Suprapubic skin (tissue), 4 donors: ENCODE measurements around the gene CCDC196. TPM values are rescaled to one million over a fixed set of nuclear protein-coding genes. Genes with fewer than 3 reads are reported as not detected.
"Not testable (repeated sequence)": the region's sequence is repeated elsewhere in the genome, so short reads cannot be mapped to it uniquely, and the experiment has no call there.

Source experiments
- DNase-seq, 2 donors: peaks; one replicate each; pipeline ENCODE4 v3.0.0-alpha.2; 2019; ENCODE audit warnings: low spot score in 2 of 2
- H3K27ac ChIP-seq: fragments of 200-600 bp; sonication (generic); one replicate; pipeline ENCODE4 v1.5.1; 2019
- H3K27me3 ChIP-seq: fragments of 200-600 bp; sonication (generic); one replicate; pipeline ENCODE4 v1.5.1; 2019
- H3K36me3 ChIP-seq: fragments of 200-600 bp; sonication (generic); one replicate; pipeline ENCODE4 v1.5.1; 2019
- H3K4me1 ChIP-seq: fragments of 200-600 bp; sonication (generic); one replicate; pipeline ENCODE4 v1.5.1; 2019
- H3K4me3 ChIP-seq: fragments of 200-600 bp; sonication (generic); one replicate; pipeline ENCODE4 v1.5.1; 2019; ENCODE audit warnings: mild to moderate bottlenecking
- H3K9me3 ChIP-seq: fragments of 200-600 bp; sonication (generic); one replicate; pipeline ENCODE4 v1.5.1; 2019
- EP300 ChIP-seq: sonication (generic); formaldehyde crosslinking; IDR thresholded peaks from one replicate; pipeline ENCODE4 v1.6.1; 2017; ENCODE audit warnings: antibody characterized with exemption
- POLR2A ChIP-seq, 2 donors: fragments of 450-650 bp; IDR thresholded peaks; one replicate each; pipeline ENCODE4 v1.6.1; 2017; ENCODE audit warnings: antibody characterized with exemption in 2 of 2, mild to moderate bottlenecking in 2 of 2, moderate library complexity in 2 of 2
- POLR2AphosphoS5 ChIP-seq, 3 donors: sonication (generic); formaldehyde crosslinking; IDR thresholded peaks; one replicate each; pipeline ENCODE4 v1.6.1; 2017; ENCODE audit warnings: antibody characterized with exemption in 3 of 3
- WGBS: methylation state at CpG from one replicate; pipeline ENCODE4 v1.1.5; 2018; 5-methylcytosine and 5-hydroxymethylcytosine counted together
- total RNA-seq, 4 donors: library from RNA; depleted of rRNA; stranded (reverse); fragments of >200 nt; gene quantifications; one replicate each; pipeline ENCODE4 v1.1.0, GENCODE V29; 2016
- TF ChIP-seq, protein P1 (sequence below), 2 donors: fragments of 200-600 bp in 1 of 2; fragments of 450-650 bp in 1 of 2; sonication (generic) in 1 of 2; IDR thresholded peaks; one replicate each; pipeline ENCODE4 v1.5.1; 2016 to 2019; ENCODE audit warnings: antibody characterized with exemption in 2 of 2, mild to moderate bottlenecking in 1 of 2, moderate library complexity in 1 of 2

Gene CCDC196
- total RNA-seq, 4 donors from 2014 or later, result not detected

DNA sequence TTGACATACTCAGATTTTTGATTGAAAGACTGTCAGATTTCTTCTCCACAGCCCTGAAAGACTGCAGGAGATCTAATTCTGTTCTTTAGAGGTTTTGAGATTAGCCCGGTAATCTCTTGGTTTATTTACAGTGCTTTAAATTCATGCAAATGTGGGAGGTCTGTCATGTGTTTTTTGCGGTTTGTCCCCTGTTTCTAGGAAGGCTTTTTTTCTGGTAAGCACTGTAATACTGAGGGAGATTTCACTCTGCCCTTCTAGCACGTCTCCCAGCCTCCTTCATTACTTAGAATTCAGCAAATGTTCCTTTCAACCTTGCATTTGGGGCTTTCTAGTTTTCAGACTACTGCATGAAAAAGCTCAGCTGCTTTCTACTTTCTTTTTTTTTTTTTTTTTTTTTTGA is 52.9 kb downstream of the CCDC196 start:
- H3K4me1 ChIP-seq, result no peaks in the 10 kb centered on the region
- DNase-seq, result no peak
- H3K36me3 ChIP-seq, result no peaks in the 10 kb centered on the region
- 90% methylated on average over 3 of the region's 3 CpGs for WGBS
- no peak overlapping the region for H3K4me3 ChIP-seq
- no peak for TF ChIP-seq EP300
- TF ChIP-seq, protein P1, sequence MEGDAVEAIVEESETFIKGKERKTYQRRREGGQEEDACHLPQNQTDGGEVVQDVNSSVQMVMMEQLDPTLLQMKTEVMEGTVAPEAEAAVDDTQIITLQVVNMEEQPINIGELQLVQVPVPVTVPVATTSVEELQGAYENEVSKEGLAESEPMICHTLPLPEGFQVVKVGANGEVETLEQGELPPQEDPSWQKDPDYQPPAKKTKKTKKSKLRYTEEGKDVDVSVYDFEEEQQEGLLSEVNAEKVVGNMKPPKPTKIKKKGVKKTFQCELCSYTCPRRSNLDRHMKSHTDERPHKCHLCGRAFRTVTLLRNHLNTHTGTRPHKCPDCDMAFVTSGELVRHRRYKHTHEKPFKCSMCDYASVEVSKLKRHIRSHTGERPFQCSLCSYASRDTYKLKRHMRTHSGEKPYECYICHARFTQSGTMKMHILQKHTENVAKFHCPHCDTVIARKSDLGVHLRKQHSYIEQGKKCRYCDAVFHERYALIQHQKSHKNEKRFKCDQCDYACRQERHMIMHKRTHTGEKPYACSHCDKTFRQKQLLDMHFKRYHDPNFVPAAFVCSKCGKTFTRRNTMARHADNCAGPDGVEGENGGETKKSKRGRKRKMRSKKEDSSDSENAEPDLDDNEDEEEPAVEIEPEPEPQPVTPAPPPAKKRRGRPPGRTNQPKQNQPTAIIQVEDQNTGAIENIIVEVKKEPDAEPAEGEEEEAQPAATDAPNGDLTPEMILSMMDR (IDR thresholded peaks at IDR 0.05), result no peak
- TF ChIP-seq POLR2A (IDR thresholded peaks at IDR 0.05), result no peak
- no peak for TF ChIP-seq POLR2AphosphoS5 (IDR thresholded peaks at IDR 0.05)
- no peaks in the 10 kb centered on the region for H3K27me3 ChIP-seq
- H3K27ac ChIP-seq, result no peak overlapping the region
- no peaks in the 10 kb centered on the region for H3K9me3 ChIP-seq

DNA sequence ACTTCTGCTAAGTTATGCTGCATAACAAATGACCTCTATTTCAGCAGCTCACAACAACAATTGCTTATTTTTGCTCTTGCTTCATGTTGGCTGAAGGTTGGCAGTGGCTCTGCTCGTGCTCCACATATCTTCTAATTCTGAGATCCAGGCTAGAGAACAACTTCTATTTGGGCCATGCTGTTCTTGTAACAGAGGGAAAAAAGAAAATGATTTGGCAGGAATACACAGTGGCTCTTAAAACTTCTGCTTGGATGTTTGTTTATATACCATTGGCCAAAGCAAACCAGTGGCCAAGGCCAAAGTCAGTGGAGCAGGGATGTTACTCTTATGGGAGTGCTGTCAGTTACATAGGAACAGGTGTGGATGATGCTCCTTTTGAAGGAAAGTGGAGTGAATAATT is 53.9 kb downstream of the CCDC196 start:
- H3K27me3 ChIP-seq, result no peaks in the 10 kb centered on the region
- TF ChIP-seq POLR2AphosphoS5 (IDR thresholded peaks at IDR 0.05) (no peak), EP300 (no peak), POLR2A (IDR thresholded peaks at IDR 0.05) (no peak)
- TF ChIP-seq, protein P1 (IDR thresholded peaks at IDR 0.05), result no peak
- no peak for DNase-seq
- H3K4me1 ChIP-seq, result no peaks in the 10 kb centered on the region
- H3K4me3 ChIP-seq, result no peak overlapping the region
- H3K27ac ChIP-seq, result no peak overlapping the region
- H3K9me3 ChIP-seq, result no peaks in the 10 kb centered on the region
- WGBS, result 72% methylated on average over 1 of the region's 1 CpG
- no peaks in the 10 kb centered on the region for H3K36me3 ChIP-seq

DNA sequence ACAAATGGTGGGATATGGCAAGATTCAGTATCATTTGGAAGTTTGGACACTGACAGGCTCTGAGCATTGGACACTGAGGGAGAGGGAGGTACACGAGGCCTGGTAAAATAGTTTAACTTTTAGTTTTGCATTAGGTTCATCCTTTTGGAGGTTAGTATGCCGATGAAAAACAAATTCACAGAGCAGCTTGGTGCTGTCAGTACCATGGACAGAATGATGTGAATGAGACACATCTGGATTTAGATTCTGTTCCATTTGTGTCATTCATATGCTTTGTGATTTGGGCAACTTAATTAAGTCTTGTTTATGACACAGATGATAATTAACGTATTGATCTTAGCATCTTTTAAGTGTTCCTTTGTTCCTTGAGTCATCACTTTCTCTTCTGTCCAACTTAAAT is 55.5 kb downstream of the CCDC196 start:
- no peaks in the 10 kb centered on the region for H3K36me3 ChIP-seq
- H3K9me3 ChIP-seq, result no peaks in the 10 kb centered on the region
- no peaks in the 10 kb centered on the region for H3K27me3 ChIP-seq
- no peak for DNase-seq
- TF ChIP-seq POLR2AphosphoS5 (IDR thresholded peaks at IDR 0.05) (no peak), POLR2A (IDR thresholded peaks at IDR 0.05) (no peak), EP300 (no peak)
- TF ChIP-seq, protein P1 (IDR thresholded peaks at IDR 0.05), result no peak
- H3K4me1 ChIP-seq, result no peaks in the 10 kb centered on the region
- no peak overlapping the region for H3K27ac ChIP-seq
- no peak overlapping the region for H3K4me3 ChIP-seq
- WGBS, result 89% methylated on average over 3 of the region's 3 CpGs

DNA sequence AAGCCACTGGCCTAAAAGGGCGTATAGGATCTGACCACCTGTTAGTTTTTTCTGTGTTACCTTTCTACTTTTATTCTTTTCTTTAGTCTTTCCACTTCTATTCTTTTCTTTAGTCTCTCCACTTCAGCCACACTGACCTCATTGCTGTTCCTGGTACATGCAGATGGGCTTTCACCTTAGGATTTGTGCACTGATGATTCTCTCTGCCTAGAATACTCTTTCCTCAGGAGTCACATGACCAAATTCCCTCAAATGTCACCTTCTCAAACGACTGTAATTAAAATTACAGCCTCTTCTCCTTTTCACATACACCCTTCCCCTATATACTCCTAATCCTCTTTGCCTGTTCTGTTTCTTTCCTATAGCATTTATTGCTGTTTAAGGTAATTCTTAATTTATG is 57.8 kb downstream of the CCDC196 start:
- Histone ChIP-seq H3K27me3 (no peaks in the 10 kb centered on the region), H3K4me1 (no peaks in the 10 kb centered on the region), H3K36me3 (no peaks in the 10 kb centered on the region), H3K9me3 (no peaks in the 10 kb centered on the region), H3K4me3 (no peak overlapping the region), H3K27ac (no peak overlapping the region)
- TF ChIP-seq, protein P1 (IDR thresholded peaks at IDR 0.05), result no peak
- TF ChIP-seq POLR2AphosphoS5 (IDR thresholded peaks at IDR 0.05) (no peak), EP300 (no peak), POLR2A (IDR thresholded peaks at IDR 0.05) (no peak)
- 76% methylated on average over 2 of the region's 2 CpGs for WGBS
- DNase-seq, result no peak

DNA sequence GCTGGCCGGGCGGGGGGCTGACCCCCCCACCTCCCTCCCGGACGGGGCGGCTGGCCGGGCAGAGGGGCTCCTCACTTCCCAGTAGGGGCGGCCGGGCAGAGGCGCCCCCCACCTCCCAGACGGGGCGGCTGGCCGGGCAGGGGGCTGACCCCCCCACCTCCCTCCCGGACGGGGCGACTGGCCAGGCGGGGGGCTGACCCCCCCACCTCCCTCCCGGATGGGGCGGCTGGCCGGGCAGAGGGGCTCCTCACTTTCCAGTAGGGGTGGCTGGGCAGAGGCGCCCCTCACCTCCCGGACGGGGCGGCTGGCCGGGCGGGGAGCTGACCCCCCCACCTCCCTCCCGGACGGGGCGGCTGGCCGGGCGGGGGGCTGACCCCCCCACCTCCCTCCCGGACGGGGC is 59.0 kb downstream of the CCDC196 start:
- DNase-seq, H3K4me1 ChIP-seq, H3K27me3 ChIP-seq, H3K27ac ChIP-seq, H3K9me3 ChIP-seq, H3K36me3 ChIP-seq, H3K4me3 ChIP-seq: not testable (repeated sequence)
- WGBS, result no CpG with 5 or more reads among the region's 32 CpGs

DNA sequence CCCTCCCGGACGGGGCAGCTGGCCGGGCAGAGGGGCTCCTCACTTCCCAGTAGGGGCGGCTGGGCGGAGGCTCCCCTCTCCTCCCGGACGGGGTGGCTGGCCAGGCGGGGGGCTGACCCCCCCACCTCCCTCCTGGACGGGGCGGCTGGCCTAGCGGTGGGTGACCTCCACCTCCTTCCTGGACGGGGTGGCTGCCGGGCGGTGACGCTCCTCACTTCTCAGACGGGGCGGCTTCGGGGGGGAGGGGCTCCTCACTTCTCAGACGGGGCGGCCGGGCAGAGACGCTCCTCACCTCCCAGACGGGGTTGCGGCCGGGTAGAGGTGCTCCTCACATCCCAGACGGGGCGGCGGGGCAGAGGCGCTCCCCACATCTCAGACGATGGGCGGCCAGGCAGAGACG is 59.6 kb downstream of the CCDC196 start:
- not testable (repeated sequence) for DNase-seq, H3K9me3 ChIP-seq, H3K36me3 ChIP-seq, H3K4me3 ChIP-seq, H3K27me3 ChIP-seq, H3K27ac ChIP-seq, H3K4me1 ChIP-seq
- 100% methylated on average over 4 of the region's 32 CpGs for WGBS

Other genes starting within 250 kb of the CCDC196 start
- gene GPHN, start 21.8 kb downstream of the CCDC196 start, total RNA-seq, result 10 to 100 TPM; 16.7 to 34.8 (median 27.0) TPM